Neural cell (in vitro differentiated cells): ENCODE measurements around the gene PLXNA2. TPM values are rescaled to one million over a fixed set of nuclear protein-coding genes. Genes with fewer than 3 reads are reported as not detected.

Experiments
- H2AFZ ChIP-seq: fragments of 200-600, 300-800 bp; sonication (generic), shearing (Covaris generic); 2 replicates; pipeline ENCODE4 v1.6.0; 2014; ENCODE audit warnings: low read depth, mild to moderate bottlenecking, antibody characterized with exemption, low read length, moderate library complexity
- H3F3A ChIP-seq: fragments of 200-600 bp; shearing (Covaris generic); 2 replicates; pipeline ENCODE4 v1.6.1; 2016; ENCODE audit warnings: mild to moderate bottlenecking, moderate library complexity, mixed read lengths, antibody characterized with exemption, low read length; ENCODE audit not compliant: insufficient read depth, poor library complexity, severe bottlenecking
- H3K27ac ChIP-seq: fragments of 200-600, 300-800 bp; sonication (generic), shearing (Covaris generic); 2 replicates; pipeline ENCODE4 v1.5.1; 2014; ENCODE audit warnings: mild to moderate bottlenecking, low read length, moderate library complexity
- H3K27me3 ChIP-seq: fragments of 300-800, 200-600 bp; sonication (generic), shearing (Covaris generic); 2 replicates; pipeline ENCODE4 v1.6.0; 2014; ENCODE audit warnings: mild to moderate bottlenecking, low read depth, low read length, moderate library complexity; ENCODE audit not compliant: insufficient read depth
- H3K36me3 ChIP-seq: fragments of 300-800, 200-600 bp; sonication (generic), shearing (Covaris generic); 2 replicates; pipeline ENCODE4 v1.5.1; 2014; ENCODE audit warnings: mild to moderate bottlenecking, antibody characterized with exemption, low read length, moderate library complexity; ENCODE audit not compliant: insufficient read depth
- H3K4me2 ChIP-seq: fragments of 300-800, 200-600 bp; sonication (generic), shearing (Covaris generic); 2 replicates; pipeline ENCODE4 v1.6.0; 2014; ENCODE audit warnings: mild to moderate bottlenecking, low read length
- H3K4me3 ChIP-seq: fragments of 300-800, 200-600 bp; sonication (generic), shearing (Covaris generic); 2 replicates; pipeline ENCODE4 v1.5.1; 2014; ENCODE audit warnings: mild to moderate bottlenecking, low read length, moderate library complexity
- H3K79me2 ChIP-seq: fragments of 200-600 bp; shearing (Covaris generic); replicated peaks from 2 replicates; pipeline ENCODE4 v1.6.0; 2014; ENCODE audit warnings: mild to moderate bottlenecking, low read length, moderate library complexity; ENCODE audit not compliant: insufficient read depth
- H3K9ac ChIP-seq: fragments of 300-800, 200-600 bp; sonication (generic), shearing (Covaris generic); 2 replicates; pipeline ENCODE4 v1.6.1; 2016; ENCODE audit warnings: mild to moderate bottlenecking, low read length, mixed read lengths
- H3K9me2 ChIP-seq: fragments of 200-600 bp; shearing (Covaris generic); 2 replicates; pipeline ENCODE4 v1.6.1; 2016; ENCODE audit warnings: mild to moderate bottlenecking, low read length, mixed read lengths; ENCODE audit not compliant: insufficient read depth
- H3K9me3 ChIP-seq: fragments of 200-600, 300-800 bp; sonication (generic), shearing (Covaris generic); 2 replicates; pipeline ENCODE4 v1.6.1; 2016; ENCODE audit warnings: mild to moderate bottlenecking, mixed run types, low read length, moderate library complexity, mixed read lengths
- H4K20me1 ChIP-seq: fragments of 200-600 bp; shearing (Covaris generic); 2 replicates; pipeline ENCODE4 v1.6.1; 2016; ENCODE audit warnings: mild to moderate bottlenecking, mixed run types; ENCODE audit not compliant: insufficient read depth
- EP300 ChIP-seq: fragments of 450-650 bp; conservative IDR thresholded peaks from 2 replicates; pipeline ENCODE4 v1.6.1; 2014; ENCODE audit warnings: antibody characterized with exemption, mild to moderate bottlenecking, moderate library complexity; ENCODE audit not compliant: poor library complexity, severe bottlenecking
- EZH2 ChIP-seq: fragments of 200-600, 300-800 bp; shearing (Covaris generic), sonication (generic); IDR thresholded peaks from 2 replicates; pipeline ENCODE4 v1.6.1; 2014; ENCODE audit warnings: antibody characterized with exemption, low read length, borderline replicate concordance, mild to moderate bottlenecking; ENCODE audit not compliant: insufficient read depth, poor library complexity, severe bottlenecking
- MXI1 ChIP-seq: fragments of 450-650 bp; conservative IDR thresholded peaks from 2 replicates; pipeline ENCODE4 v1.6.1; 2014; ENCODE audit warnings: antibody characterized with exemption, mild to moderate bottlenecking; ENCODE audit not compliant: poor library complexity, severe bottlenecking
- POLR2AphosphoS5 ChIP-seq: IDR thresholded peaks from 2 replicates; pipeline ENCODE4 v1.6.1; 2012
- RAD21 ChIP-seq: fragments of 450-650 bp; conservative IDR thresholded peaks from 2 replicates; pipeline ENCODE4 v1.6.1; 2014; ENCODE audit warnings: antibody characterized with exemption, mild to moderate bottlenecking, moderate library complexity
- SMC3 ChIP-seq: fragments of 450-650 bp; conservative IDR thresholded peaks from 2 replicates; pipeline ENCODE4 v1.6.1; 2014; ENCODE audit warnings: antibody characterized with exemption, mild to moderate bottlenecking, moderate library complexity; ENCODE audit not compliant: poor library complexity
- TAF1 ChIP-seq: IDR thresholded peaks from 2 replicates; pipeline ENCODE4 v1.6.1; 2012; ENCODE audit warnings: low read depth
- polyA plus RNA-seq: library from polyadenylated mRNA; depleted of rRNA; stranded (reverse); fragments of >200 nt; gene quantifications from 2 replicates; pipeline ENCODE4 v1.2.3, GENCODE V29; 2014
- TF ChIP-seq, protein P1 (sequence below): IDR thresholded peaks from 2 replicates; pipeline ENCODE4 v1.6.1; 2012; ENCODE audit warnings: borderline replicate concordance
- TF ChIP-seq, protein P2 (sequence below): fragments of 450-650 bp; IDR thresholded peaks from 2 replicates; pipeline ENCODE4 v1.5.1; 2014; ENCODE audit warnings: antibody characterized with exemption, mild to moderate bottlenecking, moderate library complexity; ENCODE audit not compliant: poor library complexity, severe bottlenecking

PLXNA2 gene
- polyA plus RNA-seq, 1 donor from 2014 or later = 30.6 TPM

DNA sequence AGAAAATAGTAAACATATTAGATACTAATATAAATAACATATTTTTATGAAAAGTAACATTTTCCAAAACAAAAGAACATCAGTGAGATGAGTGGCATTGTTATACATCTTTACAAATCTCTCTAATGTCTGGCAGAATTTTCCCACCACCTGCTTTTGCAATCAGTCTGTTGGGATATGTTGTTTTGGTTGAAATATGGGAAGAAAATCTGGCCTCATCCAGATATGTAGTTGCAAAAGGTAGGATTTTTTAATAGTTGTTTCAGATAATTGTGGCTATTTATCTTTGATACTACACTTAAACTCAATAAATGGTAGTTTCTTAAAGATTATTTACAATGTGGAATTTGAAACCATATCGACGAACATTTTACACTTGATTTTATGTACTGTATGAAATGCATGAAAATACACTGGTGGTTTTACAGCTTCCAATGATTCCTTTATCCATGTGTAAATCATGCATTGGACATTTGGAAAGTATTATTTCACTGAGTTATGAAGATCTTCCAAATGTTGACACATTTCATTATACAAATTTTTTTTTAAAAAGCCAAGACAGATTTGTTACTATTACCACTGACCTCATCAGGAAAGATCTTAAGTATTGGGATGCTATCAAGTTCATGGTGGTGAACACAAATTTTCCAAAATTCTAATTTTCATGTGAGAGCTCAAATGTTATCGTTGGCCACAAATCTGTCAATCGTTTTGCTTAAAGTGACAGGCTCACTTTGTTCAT lies 259.2 kb downstream of the PLXNA2 start:
- H3K9ac ChIP-seq = no peak overlapping the region
- no peaks in the 10 kb centered on the region for H3F3A ChIP-seq
- H3K9me3 ChIP-seq = no peaks in the 10 kb centered on the region
- no peaks in the 10 kb centered on the region for H3K36me3 ChIP-seq
- no peak overlapping the region for H3K4me2 ChIP-seq
- no peak overlapping the region for H3K4me3 ChIP-seq
- H3K79me2 ChIP-seq = no peaks in the 10 kb centered on the region
- H3K9me2 ChIP-seq = no peaks in the 10 kb centered on the region
- H4K20me1 ChIP-seq = no peaks in the 10 kb centered on the region
- no peaks in the 10 kb centered on the region for H3K27me3 ChIP-seq
- H3K27ac ChIP-seq = no peak overlapping the region
- no peak overlapping the region for H2AFZ ChIP-seq
- TF ChIP-seq EP300 = no peak
- no peak for TF ChIP-seq POLR2AphosphoS5
- TF ChIP-seq EZH2 = no peak
- TF ChIP-seq, protein P1, sequence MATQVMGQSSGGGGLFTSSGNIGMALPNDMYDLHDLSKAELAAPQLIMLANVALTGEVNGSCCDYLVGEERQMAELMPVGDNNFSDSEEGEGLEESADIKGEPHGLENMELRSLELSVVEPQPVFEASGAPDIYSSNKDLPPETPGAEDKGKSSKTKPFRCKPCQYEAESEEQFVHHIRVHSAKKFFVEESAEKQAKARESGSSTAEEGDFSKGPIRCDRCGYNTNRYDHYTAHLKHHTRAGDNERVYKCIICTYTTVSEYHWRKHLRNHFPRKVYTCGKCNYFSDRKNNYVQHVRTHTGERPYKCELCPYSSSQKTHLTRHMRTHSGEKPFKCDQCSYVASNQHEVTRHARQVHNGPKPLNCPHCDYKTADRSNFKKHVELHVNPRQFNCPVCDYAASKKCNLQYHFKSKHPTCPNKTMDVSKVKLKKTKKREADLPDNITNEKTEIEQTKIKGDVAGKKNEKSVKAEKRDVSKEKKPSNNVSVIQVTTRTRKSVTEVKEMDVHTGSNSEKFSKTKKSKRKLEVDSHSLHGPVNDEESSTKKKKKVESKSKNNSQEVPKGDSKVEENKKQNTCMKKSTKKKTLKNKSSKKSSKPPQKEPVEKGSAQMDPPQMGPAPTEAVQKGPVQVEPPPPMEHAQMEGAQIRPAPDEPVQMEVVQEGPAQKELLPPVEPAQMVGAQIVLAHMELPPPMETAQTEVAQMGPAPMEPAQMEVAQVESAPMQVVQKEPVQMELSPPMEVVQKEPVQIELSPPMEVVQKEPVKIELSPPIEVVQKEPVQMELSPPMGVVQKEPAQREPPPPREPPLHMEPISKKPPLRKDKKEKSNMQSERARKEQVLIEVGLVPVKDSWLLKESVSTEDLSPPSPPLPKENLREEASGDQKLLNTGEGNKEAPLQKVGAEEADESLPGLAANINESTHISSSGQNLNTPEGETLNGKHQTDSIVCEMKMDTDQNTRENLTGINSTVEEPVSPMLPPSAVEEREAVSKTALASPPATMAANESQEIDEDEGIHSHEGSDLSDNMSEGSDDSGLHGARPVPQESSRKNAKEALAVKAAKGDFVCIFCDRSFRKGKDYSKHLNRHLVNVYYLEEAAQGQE = no peak
- TF ChIP-seq MXI1 = no peak
- no peak for TF ChIP-seq TAF1
- TF ChIP-seq RAD21 = no peak

DNA sequence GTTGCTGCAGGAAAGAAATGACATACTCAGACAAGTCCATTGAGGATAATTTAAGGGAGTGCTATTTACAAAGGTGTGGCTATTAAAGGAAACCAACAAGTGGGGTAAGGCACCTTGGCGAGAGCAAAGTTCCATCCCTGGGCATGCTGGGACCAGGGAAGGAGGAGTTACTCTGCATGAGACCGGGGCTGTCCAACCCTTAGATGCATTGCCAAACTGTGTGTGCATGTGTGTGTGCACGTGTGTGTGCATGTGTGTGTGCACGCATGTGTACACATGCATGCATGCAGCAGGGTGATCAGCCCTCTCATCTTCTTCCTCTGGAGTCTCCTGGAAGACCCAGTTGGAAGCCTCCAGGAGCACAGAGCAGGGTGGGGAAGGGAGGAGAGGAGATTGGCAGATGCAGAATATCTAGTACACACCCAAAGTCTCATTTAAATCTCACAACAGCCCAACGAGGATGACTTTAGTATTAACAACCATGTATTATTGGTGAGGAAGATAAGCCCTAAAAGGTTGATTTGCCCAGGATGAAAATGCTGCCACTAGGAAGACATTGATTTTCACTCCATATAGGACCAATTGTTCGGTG lies 261.0 kb downstream of the PLXNA2 start:
- Histone ChIP-seq H3K79me2 (no peaks in the 10 kb centered on the region), H2AFZ (no peak overlapping the region), H3K27me3 (no peaks in the 10 kb centered on the region), H3K9ac (no peak overlapping the region), H3K9me2 (no peaks in the 10 kb centered on the region), H3K4me2 (no peak overlapping the region), H3K36me3 (no peaks in the 10 kb centered on the region), H3K4me3 (no peak overlapping the region), H3K9me3 (no peaks in the 10 kb centered on the region), H3K27ac (no peak overlapping the region), H4K20me1 (no peaks in the 10 kb centered on the region), H3F3A (no peaks in the 10 kb centered on the region)
- TF ChIP-seq EZH2 = no peak

DNA sequence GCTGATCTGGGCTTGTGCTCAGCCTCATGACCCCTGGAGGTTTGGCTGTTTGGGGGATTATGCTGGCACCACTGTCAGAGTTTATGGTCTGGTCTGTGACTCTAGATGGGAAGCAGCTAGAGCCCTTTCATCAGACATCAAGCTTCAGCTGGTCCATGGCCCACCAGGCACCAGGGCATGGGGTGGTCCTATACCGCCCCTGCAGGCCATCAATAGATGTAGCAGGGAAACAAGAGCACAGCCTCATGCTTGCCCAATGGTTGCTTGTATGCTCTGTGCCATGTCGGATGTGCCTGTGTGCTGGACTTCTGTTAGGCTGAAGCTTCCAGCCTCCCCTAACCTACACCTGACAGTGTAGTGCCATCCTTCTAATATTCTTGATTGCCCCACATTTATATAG lies 262.2 kb downstream of the PLXNA2 start:
- Histone ChIP-seq H3K27ac (no peak overlapping the region), H3K27me3 (no peaks in the 10 kb centered on the region), H3F3A (no peaks in the 10 kb centered on the region), H3K4me3 (no peak overlapping the region), H3K9me2 (no peaks in the 10 kb centered on the region), H3K9me3 (no peaks in the 10 kb centered on the region), H3K4me2 (no peak overlapping the region), H3K79me2 (no peaks in the 10 kb centered on the region), H3K9ac (no peak overlapping the region), H4K20me1 (no peaks in the 10 kb centered on the region), H3K36me3 (no peaks in the 10 kb centered on the region), H2AFZ (no peak overlapping the region)
- TF ChIP-seq EP300 (no peak), MXI1 (no peak), EZH2 (no peak), POLR2AphosphoS5 (no peak), SMC3 (no peak), TAF1 (no peak), RAD21 (no peak)
- TF ChIP-seq, protein P2, sequence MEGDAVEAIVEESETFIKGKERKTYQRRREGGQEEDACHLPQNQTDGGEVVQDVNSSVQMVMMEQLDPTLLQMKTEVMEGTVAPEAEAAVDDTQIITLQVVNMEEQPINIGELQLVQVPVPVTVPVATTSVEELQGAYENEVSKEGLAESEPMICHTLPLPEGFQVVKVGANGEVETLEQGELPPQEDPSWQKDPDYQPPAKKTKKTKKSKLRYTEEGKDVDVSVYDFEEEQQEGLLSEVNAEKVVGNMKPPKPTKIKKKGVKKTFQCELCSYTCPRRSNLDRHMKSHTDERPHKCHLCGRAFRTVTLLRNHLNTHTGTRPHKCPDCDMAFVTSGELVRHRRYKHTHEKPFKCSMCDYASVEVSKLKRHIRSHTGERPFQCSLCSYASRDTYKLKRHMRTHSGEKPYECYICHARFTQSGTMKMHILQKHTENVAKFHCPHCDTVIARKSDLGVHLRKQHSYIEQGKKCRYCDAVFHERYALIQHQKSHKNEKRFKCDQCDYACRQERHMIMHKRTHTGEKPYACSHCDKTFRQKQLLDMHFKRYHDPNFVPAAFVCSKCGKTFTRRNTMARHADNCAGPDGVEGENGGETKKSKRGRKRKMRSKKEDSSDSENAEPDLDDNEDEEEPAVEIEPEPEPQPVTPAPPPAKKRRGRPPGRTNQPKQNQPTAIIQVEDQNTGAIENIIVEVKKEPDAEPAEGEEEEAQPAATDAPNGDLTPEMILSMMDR = peak; percentile 22
